Pons (tissue), 1 donor: ENCODE results near the gene KISS1R.

Experiments
- DNase-seq: peaks from one replicate; pipeline ENCODE4 v3.0.0-alpha.2; 2016; ENCODE audit warnings: low spot score

Gene KISS1R

GRCh38 chr19:920051-920864 is 3.1 kb downstream of the KISS1R start:
- DNase-seq = no peak

GRCh38 chr19:924553-925086 is 7.5 kb downstream of the KISS1R start:
- no peak for DNase-seq

- no peak for DNase-seq
These were observed 8.0 kb downstream of the KISS1R start for GRCh38 chr19:925087-925525.

- DNase-seq = peak; percentile 57
These were observed 8.6 kb downstream of the KISS1R start, which contains the start of gene ARID3A for GRCh38 chr19:925526-926322. ARID3A (plus strand) TSS chr19:926035; CDS start chr19:929529, 3,494 bp downstream.

- no peak for DNase-seq
These were observed 9.1 kb downstream of the KISS1R start for GRCh38 chr19:926323-926588.

- DNase-seq = peak; percentile 32
These were observed 9.6 kb downstream of the KISS1R start for GRCh38 chr19:926589-927350.

DNA sequence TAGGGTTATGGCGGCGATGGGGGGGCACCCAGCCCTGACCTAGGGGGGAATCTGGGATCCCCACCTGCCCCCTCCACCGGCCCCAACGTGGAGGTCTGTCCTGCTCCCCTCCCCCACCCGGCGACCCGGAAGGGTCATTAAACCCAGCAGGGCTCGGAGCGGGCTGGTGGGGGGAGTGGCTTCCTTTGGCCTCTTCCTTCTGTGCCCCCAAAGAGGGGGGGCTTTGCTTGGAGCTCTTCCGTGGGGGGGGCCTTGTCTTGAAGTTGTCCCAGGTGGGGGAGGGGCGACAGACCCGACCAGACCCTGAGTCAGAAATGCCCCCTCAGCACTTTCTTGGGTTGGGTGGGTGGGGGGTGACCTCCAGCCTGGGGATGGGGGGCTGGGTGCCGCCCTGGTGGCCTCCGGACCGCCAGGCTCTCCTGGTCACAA is 10.2 kb downstream of the KISS1R start:
- DNase-seq = no peak

- no peak for DNase-seq
These were observed 10.8 kb downstream of the KISS1R start for GRCh38 chr19:927780-928401.

GRCh38 chr19:928471-929202 is 11.5 kb downstream of the KISS1R start:
- no peak for DNase-seq

- no peak for DNase-seq
These were observed 12.2 kb downstream of the KISS1R start for GRCh38 chr19:929203-929890.

DNA sequence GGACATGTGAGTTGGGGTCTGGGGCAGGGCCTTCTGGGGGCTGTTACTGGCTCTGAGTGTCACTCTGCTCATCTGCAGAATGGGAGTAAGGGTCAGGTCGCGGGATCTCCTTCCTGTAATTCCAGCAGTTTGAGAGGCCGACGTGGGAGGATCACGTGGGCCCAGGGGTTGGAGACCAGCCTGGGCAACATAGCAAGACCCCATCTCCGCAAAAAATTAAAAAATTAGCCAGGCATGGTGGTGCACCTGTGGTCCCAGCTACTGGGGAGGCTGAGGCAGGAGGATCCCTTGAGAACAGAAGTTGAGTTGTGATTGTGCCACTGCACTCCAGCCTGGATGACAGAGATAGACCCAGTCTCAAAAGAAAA is 12.7 kb downstream of the KISS1R start:
- DNase-seq = no peak

GRCh38 chr19:931860-932647 is 14.9 kb downstream of the KISS1R start:
- DNase-seq = no peak

DNA sequence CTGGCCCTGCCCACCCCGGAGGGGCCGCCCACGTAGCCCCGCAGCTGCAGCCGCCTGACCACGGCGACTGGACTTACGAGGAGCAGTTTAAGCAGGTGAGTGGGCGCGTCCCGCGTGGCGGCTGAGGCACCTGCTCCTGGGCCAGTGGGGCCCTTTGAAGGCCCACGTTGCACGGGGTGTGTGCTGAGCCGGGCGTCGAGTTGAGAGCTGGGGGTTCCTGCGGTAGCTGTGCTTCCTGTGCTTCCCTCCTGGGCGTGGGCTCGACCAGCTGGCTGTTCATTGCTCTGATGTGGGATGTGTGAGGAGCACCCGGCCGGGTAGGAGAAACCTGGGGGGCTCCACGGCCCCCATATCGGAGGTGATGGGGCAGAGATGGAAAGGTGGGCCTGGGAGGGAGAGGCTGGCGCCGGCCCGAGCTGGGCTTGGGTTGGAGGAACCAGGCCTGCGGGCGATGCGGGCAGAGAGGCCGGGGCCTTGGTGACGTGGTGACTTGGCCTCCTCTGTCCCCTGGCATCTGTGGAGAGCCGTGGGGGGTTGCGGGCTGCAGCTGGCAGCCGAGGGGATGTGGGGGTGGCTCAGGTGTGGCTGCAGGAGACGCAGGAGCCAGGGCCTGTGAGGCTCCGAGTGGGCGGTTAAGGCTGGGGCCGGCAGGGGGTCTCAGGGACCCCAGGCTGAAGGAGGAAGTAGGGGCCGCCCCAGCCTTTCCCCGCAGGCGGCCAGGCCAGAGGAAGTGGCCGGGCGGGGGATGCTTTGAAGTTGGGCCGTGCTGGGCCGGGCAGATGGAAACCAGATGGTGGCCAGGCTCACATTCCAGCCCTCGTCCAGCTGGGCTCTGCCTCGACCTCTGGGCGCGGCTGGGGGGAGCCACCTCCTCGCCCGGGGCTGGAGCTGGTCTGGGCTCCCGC is 15.8 kb downstream of the KISS1R start:
- DNase-seq = no peak

DNA sequence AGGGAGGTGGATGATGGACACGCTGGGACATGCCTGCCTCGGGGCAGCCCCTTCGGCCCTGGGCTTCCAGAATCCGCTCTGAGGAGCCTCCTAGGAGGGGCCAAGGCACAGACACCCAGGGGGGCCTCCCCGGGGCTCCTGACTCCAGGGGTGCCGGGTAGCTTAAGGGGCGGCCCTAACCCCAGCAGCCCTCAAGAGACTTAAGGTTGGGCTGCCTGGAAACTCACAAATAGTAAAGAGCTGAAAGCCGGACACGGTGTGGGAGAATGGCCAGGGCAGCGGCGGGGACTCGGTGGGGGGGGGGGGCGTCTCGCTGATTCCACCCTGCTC is 16.4 kb downstream of the KISS1R start:
- no peak for DNase-seq

DNA sequence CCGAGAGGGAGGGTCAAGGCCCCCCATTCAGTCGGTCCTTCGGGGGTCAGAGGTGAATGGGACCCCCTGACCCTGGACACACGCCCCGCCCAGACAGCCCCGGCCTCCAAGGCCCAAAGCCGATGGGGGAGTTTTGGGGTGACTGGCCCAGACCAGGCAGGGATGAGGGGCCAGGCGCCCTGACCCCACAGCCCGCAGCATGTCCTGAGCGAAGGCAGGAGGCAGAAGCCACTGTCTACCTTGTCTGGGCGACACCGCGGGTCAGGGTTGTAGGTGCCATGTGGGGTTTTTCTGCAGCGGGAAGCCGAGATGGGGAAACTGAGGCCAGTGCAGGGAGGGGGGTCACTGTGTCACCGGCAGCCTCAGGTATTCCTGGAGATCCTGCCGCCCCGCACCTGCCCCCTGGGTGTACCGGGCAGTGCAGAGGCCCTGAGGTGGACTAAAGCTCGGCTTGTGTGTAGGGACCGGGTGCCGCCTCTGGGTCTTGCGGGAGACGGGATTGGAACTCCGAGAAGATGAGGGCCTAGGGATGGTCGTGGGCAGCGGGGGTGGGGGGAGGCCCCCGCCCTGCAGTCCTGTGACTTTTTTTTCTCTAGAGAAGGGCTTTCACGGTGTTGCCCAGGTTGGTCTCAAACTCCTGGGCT is 17.2 kb downstream of the KISS1R start:
- DNase-seq = no peak

DNA sequence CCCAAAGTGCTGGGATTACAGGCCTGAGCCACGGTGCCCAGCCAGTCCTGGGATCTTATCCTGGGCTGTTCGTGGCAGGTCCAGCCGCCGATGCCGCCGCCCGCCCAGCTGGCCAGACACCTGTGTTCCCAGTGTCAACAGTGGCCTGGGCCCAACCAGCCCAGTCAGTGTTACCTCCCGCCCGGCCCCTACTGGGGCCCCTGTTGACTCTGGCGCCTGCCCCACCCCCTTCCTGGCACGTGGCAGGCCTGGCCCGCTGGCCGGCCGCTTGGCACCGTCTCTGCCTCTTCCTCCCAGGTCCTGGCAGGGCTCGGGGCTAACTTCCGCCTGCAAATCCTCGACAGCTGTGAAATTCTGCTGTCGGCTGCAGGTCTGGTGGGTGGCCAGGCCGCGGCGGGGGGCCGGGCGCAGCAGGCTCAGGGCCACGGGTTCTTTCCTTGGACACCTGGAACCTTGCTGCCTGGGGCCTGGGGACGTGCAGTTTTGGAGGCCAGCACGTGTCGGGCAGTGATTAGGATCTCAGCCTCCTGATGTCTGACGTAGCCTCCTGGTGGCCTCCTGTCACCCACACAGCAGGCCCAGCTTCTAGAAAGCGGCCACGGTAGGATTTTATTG is 17.8 kb downstream of the KISS1R start:
- peak; percentile 69 for DNase-seq

- no peak for DNase-seq
These were observed 19.0 kb downstream of the KISS1R start for GRCh38 chr19:936175-936546.

DNA sequence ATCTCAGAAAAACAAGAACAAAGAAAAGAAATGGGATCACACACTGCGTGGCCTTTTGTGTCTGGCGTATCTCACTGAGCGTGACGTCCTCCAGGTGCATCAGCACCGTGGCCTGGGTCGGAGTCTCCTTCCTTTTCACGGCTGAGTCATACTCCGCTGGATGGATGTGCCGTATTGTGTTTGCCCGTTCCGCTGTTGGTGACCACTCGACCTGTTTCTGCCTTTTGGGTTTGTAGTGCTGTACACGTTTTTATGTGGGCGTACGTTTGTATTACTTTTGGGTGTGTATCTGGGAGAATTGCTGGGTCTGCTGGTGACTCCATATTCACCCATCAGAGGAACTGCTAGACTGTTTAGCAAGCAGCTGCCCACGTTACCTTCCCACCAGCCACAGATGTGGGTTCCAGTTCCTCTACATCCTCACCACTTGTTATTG is 20.1 kb downstream of the KISS1R start:
- no peak for DNase-seq
